Measurements from ENCODE around the gene SIRT7. TPM values are rescaled to one million over a fixed set of nuclear protein-coding genes. Genes with fewer than 3 reads are reported as not detected.
A peak's percentile ranks its signal among the peaks of the same experiment; 100 is the strongest.

Gene SIRT7
- total RNA-seq, 2 experiments from 2014 or later: 49.1 to 69.3 TPM

- ChIA-PET CTCF (ENCODE audit: unreplicated experiment) (no interaction called here), POLR2A (interaction anchor here (1.0 to 2.2 kb wide), 2 partner anchors 22 to 42 kb away, joined by 4 to 18 read pairs; no protein-coding TSS in a partner anchor)
- BruUV-seq (replicated peaks): no TSS peak
- intact Hi-C loops (cut with micrococcal nuclease; ENCODE audit: unreplicated experiment): loop anchor here (2.0 to 5.0 kb wide), 5 partner anchors 20 to 354 kb away; partner anchors contain the start of genes ALYREF, ANAPC11, DCXR and MAFG
- Histone ChIP-seq H3K4me3 (ENCODE audit: low read depth, low read length, poor library complexity, severe bottlenecking) (peak within 1 kb of the TSS; percentile 97), H4K20me1 (ENCODE audit: insufficient read depth, low read length) (no peaks in the 10 kb centered on the region), H3K36me3 (ENCODE audit: insufficient read depth, low read length) (peaks cover 48% of the 10 kb centered on the region), H3K9me2 (ENCODE audit: insufficient read depth, low read length) (no peaks in the 10 kb centered on the region), H3K9me3 (ENCODE audit: low read length) (no peaks in the 10 kb centered on the region), H3K79me2 (ENCODE audit: insufficient read depth, low read depth, low read length) (peaks cover 31% of the 10 kb centered on the region), H3K27ac (ENCODE audit: low read depth, low read length, poor library complexity, severe bottlenecking) (peak within 1 kb of the TSS; percentile 85), H3K4me1 (ENCODE audit: insufficient read depth, low read length, poor library complexity, severe bottlenecking) (peaks cover 68% of the 10 kb centered on the region), H3K4me2 (ENCODE audit: low read length) (peak within 1 kb of the TSS; percentile 98), H2AFZ (ENCODE audit: low read length) (peak within 1 kb of the TSS; percentile 17; the same call in 1 of the 2 replicates)
- TF ChIP-seq CTCF (conservative IDR thresholded peaks at IDR 0.05; ENCODE audit: low read length) (no peak), EZH2phosphoT487 (IDR thresholded peaks at IDR 0.05; ENCODE audit: borderline replicate concordance, low read depth, low read length) (no peak)
- DNase-seq (ENCODE audit: low spot score): no peak
Measured at GRCh38 chr17:81870981-81871386, 47.0 kb downstream of the SIRT7 start, which contains the start of gene ARHGDIA. Gene ARHGDIA (minus strand): TSS chr17:81871337. CDS start chr17:81869930, 1,407 bp downstream.

GRCh38 chr17:81870131-81870980 is 47.6 kb downstream of the SIRT7 start:
- Histone ChIP-seq H3K9me3 (ENCODE audit: low read length) (no peaks in the 10 kb centered on the region), H3K27ac (ENCODE audit: low read depth, low read length, poor library complexity, severe bottlenecking) (peak overlapping the region; percentile 85), H3K79me2 (ENCODE audit: insufficient read depth, low read depth, low read length) (peaks cover 31% of the 10 kb centered on the region), H3K9me2 (ENCODE audit: insufficient read depth, low read length) (no peaks in the 10 kb centered on the region), H4K20me1 (ENCODE audit: insufficient read depth, low read length) (no peaks in the 10 kb centered on the region), H3K4me2 (ENCODE audit: low read length) (peak overlapping the region; percentile 98), H3K36me3 (ENCODE audit: insufficient read depth, low read length) (peaks cover 54% of the 10 kb centered on the region), H2AFZ (ENCODE audit: low read length) (no peak overlapping the region), H3K4me3 (ENCODE audit: low read depth, low read length, poor library complexity, severe bottlenecking) (peak overlapping the region; percentile 97), H3K4me1 (ENCODE audit: insufficient read depth, low read length, poor library complexity, severe bottlenecking) (peaks cover 68% of the 10 kb centered on the region)
- ChIA-PET POLR2A (interaction anchor here (0.9 to 2.2 kb wide), 3 partner anchors 23 to 47 kb away, joined by 4 to 18 read pairs (median 4); no protein-coding TSS in a partner anchor), CTCF (ENCODE audit: unreplicated experiment) (interaction anchor here (1.2 kb wide), 1 partner anchor 58 kb away, joined by 4 read pairs; no protein-coding TSS in a partner anchor)
- peak; percentile 76 for DNase-seq (ENCODE audit: low spot score)
- TF ChIP-seq EZH2phosphoT487 (IDR thresholded peaks at IDR 0.05; ENCODE audit: borderline replicate concordance, low read depth, low read length) (no peak), CTCF (conservative IDR thresholded peaks at IDR 0.05; ENCODE audit: low read length) (no peak)
- BruUV-seq (replicated peaks): no TSS peak
- intact Hi-C loops (cut with micrococcal nuclease; ENCODE audit: unreplicated experiment): loop anchor here (2.0 to 5.0 kb wide), 5 partner anchors 20 to 353 kb away; partner anchors contain the start of genes ALYREF, ANAPC11, DCXR and MAFG
